ENCODE results near the gene CAP2. TPM values are rescaled to one million over a fixed set of nuclear protein-coding genes. Genes with fewer than 3 reads are reported as not detected.
A peak's percentile ranks its signal among the peaks of the same experiment; 100 is the strongest.

CAP2 gene
- total RNA-seq, 1 donor = 49.7 TPM

GRCh38 chr6:17457956-17458355 lies 64.6 kb downstream of the CAP2 start:
- no peak overlapping the region for H3K4me3 ChIP-seq (ENCODE audit: low read depth, low read length)
- no peak for DNase-seq (ENCODE audit: low read depth)
- TF ChIP-seq CTCF (IDR thresholded peaks at IDR 0.05; ENCODE audit: insufficient read depth, low read depth, low read length) = no peak

GRCh38 chr6:17458966-17459365 lies 65.6 kb downstream of the CAP2 start:
- H3K4me3 ChIP-seq (ENCODE audit: low read depth, low read length) = no peak overlapping the region
- TF ChIP-seq CTCF (IDR thresholded peaks at IDR 0.05; ENCODE audit: insufficient read depth, low read depth, low read length) = no peak
- no peak for DNase-seq (ENCODE audit: low read depth)

GRCh38 chr6:17460862-17461261 lies 67.5 kb downstream of the CAP2 start:
- no peak for TF ChIP-seq CTCF (IDR thresholded peaks at IDR 0.05; ENCODE audit: insufficient read depth, low read depth, low read length)
- DNase-seq (ENCODE audit: low read depth) = no peak
- H3K4me3 ChIP-seq (ENCODE audit: low read depth, low read length) = no peak overlapping the region

GRCh38 chr6:17466147-17466546 lies 72.8 kb downstream of the CAP2 start:
- no peak for DNase-seq (ENCODE audit: low read depth)
- H3K4me3 ChIP-seq (ENCODE audit: low read depth, low read length) = no peak overlapping the region
- TF ChIP-seq CTCF (IDR thresholded peaks at IDR 0.05; ENCODE audit: insufficient read depth, low read depth, low read length) = no peak

GRCh38 chr6:17466707-17467106 lies 73.3 kb downstream of the CAP2 start:
- no peak for TF ChIP-seq CTCF (IDR thresholded peaks at IDR 0.05; ENCODE audit: insufficient read depth, low read depth, low read length)
- no peak overlapping the region for H3K4me3 ChIP-seq (ENCODE audit: low read depth, low read length)
- no peak for DNase-seq (ENCODE audit: low read depth)

GRCh38 chr6:17469006-17469832 lies 75.8 kb downstream of the CAP2 start:
- peak; percentile 51 for TF ChIP-seq CTCF (IDR thresholded peaks at IDR 0.05; ENCODE audit: insufficient read depth, low read depth, low read length)
- DNase-seq (ENCODE audit: low read depth) = peak; percentile 50
- H3K4me3 ChIP-seq (ENCODE audit: low read depth, low read length) = no peak overlapping the region

All from fibroblast of villous mesenchyme (primary cell).